ENCODE data around the gene KCTD3.

KCTD3 gene

DNA sequence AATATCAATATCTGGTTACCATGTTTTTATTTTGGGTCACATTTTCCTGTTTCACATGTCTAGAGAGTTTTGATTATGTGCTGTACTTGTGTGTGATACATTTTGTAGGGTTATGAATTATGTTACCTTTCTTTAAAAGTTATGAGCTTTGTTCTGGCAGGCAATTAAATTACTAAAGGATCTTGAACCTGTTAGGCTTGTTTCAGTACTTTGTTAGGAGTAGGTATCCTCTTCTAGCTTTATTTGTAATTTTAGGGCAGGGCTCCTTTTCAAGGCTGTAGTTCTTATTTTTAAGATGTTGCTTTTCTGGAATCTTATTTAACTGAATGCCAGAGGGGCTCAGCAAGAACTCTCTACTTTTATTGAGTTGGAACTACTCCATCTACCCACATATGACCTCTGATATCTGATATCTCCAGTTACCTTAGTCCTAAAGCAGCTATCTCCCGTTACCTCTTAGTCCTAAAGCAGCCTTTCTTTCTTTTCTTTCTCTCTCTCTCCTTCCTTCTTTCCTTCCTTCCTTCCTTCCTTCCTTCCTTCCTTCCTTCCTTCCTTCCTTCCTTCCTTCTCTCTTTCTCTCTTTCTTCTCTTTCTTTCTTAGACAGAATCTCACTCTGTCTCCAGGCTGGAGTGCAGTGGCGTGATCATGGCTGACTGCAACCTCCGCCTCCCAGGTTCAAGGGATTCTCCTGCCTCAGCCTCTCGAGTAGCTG is 23.8 kb downstream of the KCTD3 start:
- in situ Hi-C loops (cut with MboI; ENCODE audit: low sequenced_read_pairs, unreplicated experiment) = no loop called here
- DNase-seq (ENCODE audit: low spot score) = no peak
- TF ChIP-seq, protein P1, sequence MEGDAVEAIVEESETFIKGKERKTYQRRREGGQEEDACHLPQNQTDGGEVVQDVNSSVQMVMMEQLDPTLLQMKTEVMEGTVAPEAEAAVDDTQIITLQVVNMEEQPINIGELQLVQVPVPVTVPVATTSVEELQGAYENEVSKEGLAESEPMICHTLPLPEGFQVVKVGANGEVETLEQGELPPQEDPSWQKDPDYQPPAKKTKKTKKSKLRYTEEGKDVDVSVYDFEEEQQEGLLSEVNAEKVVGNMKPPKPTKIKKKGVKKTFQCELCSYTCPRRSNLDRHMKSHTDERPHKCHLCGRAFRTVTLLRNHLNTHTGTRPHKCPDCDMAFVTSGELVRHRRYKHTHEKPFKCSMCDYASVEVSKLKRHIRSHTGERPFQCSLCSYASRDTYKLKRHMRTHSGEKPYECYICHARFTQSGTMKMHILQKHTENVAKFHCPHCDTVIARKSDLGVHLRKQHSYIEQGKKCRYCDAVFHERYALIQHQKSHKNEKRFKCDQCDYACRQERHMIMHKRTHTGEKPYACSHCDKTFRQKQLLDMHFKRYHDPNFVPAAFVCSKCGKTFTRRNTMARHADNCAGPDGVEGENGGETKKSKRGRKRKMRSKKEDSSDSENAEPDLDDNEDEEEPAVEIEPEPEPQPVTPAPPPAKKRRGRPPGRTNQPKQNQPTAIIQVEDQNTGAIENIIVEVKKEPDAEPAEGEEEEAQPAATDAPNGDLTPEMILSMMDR (IDR thresholded peaks at IDR 0.05; ENCODE audit: borderline replicate concordance, control extremely low read depth, extremely low read depth, insufficient read depth, missing control alignments) = no peak

DNA sequence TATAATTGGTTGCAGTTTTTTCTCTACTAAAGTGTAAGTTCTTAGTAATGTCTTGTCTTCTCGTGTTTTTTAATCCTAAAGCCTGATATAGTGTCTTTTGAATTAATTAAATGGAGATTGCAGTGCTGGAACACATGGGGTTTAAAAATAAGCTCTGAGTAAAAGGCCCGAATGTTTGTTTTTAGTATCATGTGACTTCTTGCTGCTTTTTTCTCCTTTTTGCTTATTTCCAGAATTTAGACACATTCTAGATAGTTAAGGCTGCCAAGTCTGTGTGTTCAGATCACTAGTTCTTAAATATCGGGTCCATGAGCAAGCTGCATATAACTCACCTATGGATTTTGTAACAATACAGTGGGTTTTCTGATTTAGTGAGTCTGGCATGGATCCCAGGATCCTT is 27.5 kb downstream of the KCTD3 start:
- TF ChIP-seq, protein P1 (IDR thresholded peaks at IDR 0.05; ENCODE audit: borderline replicate concordance, control extremely low read depth, extremely low read depth, insufficient read depth, missing control alignments) = no peak
- no peak for DNase-seq (ENCODE audit: low spot score)
- in situ Hi-C loops (cut with MboI; ENCODE audit: low sequenced_read_pairs, unreplicated experiment) = no loop called here

DNA sequence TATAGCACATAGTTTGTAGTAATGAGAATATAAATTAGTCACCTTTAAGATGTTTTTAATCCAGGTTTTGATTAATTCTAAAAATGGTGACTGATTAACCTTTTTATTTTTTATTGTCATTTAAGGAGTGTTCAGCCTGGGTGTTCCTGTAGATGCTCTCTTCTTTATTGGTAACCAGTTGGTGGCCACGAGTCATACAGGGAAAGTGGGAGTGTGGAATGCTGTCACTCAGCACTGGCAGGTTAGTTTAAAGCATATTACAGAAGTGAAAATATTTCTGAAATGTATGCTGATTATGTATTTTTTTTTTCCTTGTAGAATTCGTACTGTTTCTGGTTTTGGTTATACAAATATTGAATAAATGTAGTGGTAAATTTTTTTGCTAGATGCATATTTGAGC is 28.1 kb downstream of the KCTD3 start:
- in situ Hi-C loops (cut with MboI; ENCODE audit: low sequenced_read_pairs, unreplicated experiment) = no loop called here
- TF ChIP-seq, protein P1 (IDR thresholded peaks at IDR 0.05; ENCODE audit: borderline replicate concordance, control extremely low read depth, extremely low read depth, insufficient read depth, missing control alignments) = no peak
- no peak for DNase-seq (ENCODE audit: low spot score)

DNA sequence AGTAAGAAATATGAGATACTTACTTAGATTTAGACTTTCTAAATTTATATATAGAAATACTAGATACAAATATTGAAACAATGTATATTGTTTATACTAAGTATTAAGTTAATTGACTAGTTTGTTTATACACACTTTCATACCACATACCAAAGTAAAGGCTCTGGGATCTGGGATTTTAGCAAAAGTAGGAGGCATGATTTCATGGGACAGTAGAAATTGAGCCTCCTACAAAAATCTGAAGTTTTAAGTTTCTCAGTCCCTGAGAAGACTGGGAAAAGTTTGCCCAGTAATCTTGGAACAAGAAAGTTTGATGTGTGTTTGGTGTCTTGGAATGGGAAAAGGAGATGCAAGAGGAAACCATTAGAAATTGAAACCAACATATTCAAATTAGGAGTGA is 30.9 kb downstream of the KCTD3 start:
- TF ChIP-seq, protein P1 (IDR thresholded peaks at IDR 0.05; ENCODE audit: borderline replicate concordance, control extremely low read depth, extremely low read depth, insufficient read depth, missing control alignments) = no peak
- DNase-seq (ENCODE audit: low spot score) = no peak
- in situ Hi-C loops (cut with MboI; ENCODE audit: low sequenced_read_pairs, unreplicated experiment) = no loop called here

DNA sequence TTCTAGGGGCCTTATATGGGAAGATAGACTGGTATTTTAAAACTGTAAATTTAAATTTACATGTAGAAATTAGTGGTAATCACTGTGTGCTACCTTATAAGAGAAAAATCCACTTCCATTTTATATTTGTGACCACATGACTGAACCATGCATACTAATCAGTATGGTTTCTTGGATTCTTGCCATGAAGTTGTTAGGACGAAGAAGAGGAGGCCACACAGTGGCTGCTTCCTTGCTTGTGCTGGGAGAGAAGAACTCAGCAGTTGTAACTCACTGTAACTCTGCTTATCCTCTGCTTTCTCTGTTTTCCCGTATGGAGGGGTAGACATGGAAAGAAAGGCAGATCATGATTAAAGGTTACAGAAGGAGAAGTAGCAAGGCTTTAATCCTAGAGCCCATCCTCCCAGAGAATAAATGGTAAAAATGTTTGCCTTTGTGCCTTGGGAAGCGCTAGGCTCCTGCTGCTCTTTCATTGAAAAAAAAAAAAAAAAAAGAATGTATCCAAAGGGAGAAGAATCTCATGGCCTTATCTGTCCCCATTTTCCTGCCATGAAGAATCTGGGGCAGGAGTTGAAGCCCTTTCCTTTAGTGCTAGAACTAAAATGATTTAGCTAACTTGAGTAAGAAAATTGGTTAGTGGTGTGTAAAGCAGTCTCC is 32.4 kb downstream of the KCTD3 start:
- TF ChIP-seq, protein P1 (IDR thresholded peaks at IDR 0.05; ENCODE audit: borderline replicate concordance, control extremely low read depth, extremely low read depth, insufficient read depth, missing control alignments) = no peak
- no peak for DNase-seq (ENCODE audit: low spot score)
- in situ Hi-C loops (cut with MboI; ENCODE audit: low sequenced_read_pairs, unreplicated experiment) = no loop called here

DNA sequence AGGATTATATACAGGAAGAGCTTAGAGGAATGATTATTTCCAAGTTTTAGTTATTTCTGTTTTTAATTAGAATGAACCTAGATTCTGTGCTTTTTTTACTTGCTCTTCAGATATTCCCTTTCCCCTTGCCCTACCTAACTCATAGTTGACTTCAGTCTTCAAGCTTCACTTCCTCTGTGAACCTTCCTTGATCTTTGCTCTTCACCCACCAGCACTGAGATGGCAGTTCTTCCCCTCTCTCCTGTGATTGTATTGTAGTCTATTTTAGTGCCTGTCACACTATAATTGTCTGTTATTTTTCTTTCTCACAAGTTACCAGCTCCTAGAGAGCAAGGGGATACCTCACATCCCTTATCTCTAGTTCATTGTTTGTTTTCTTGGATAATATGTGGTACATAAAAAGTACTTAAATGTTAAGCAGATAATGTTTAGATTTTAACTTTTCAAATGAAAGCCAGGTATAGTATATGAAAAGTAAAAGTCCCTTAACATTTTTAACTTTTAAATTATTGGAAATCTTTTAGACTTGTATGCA is 33.2 kb downstream of the KCTD3 start:
- TF ChIP-seq, protein P1 (IDR thresholded peaks at IDR 0.05; ENCODE audit: borderline replicate concordance, control extremely low read depth, extremely low read depth, insufficient read depth, missing control alignments) = no peak
- in situ Hi-C loops (cut with MboI; ENCODE audit: low sequenced_read_pairs, unreplicated experiment) = no loop called here
- DNase-seq (ENCODE audit: low spot score) = no peak

All from GM13976 (cell line).